ENCODE measurements around the gene FUT2.
"Not testable (repeated sequence)": the region's sequence is repeated elsewhere in the genome, so short reads cannot be mapped to it uniquely, and the experiment has no call there.

FUT2 gene

DNA sequence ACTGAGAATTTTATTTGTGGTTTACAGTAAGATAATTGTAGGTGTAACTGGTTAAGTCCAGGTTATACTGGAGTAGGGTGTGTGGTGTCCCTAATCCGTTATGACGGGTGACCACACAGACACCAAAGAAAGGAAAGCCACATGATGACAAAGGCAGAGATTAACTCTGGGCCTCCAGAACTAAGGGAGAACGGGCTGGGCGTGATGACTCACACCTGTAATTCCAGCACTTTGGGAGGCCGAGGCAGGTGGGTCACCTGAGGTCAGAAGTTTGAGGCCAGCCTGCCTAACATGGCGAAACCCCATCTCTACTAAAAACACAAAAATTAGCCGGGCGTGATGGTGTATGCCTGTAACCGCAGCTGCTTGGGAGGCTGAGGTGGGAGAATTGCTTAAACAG is 10.2 kb upstream of the FUT2 start:
- peaks cover 0 to 9% (median 2%) of the 10 kb centered on the region in 4 experiments for H3K4me1 ChIP-seq (ENCODE audit: control extremely low read depth in 1 of 4, control insufficient read depth in 4 of 4, insufficient read depth in 4 of 4, low read length in 3 of 4)
- H3K9me3 ChIP-seq (ENCODE audit: control extremely low read depth in 1 of 5, control insufficient read depth in 4 of 5, insufficient read depth in 2 of 5, low read depth in 1 of 5, low read length in 4 of 5): no peaks in the 10 kb centered on the region
- CTCF ChIA-PET: interaction anchor here (1.3 kb wide), 1 partner anchor 11 kb away, joined by 4 read pairs; no protein-coding TSS in a partner anchor
- H3K4me3 ChIP-seq (ENCODE audit: control insufficient read depth in 1 of 7, extremely low read depth in 1 of 7, insufficient read depth in 4 of 7, low read depth in 2 of 7, low read length in 6 of 7): no peak overlapping the region
- DNase-seq: no peak
- POLR2A ChIA-PET: no interaction called here
- H3K27ac ChIP-seq (ENCODE audit: insufficient read depth in 1 of 2, low read depth in 1 of 2, low read length in 2 of 2, poor library complexity in 1 of 2, severe bottlenecking in 2 of 2): no peak overlapping the region
- H3K36me3 ChIP-seq (ENCODE audit: control insufficient read depth in 4 of 4, insufficient read depth in 4 of 4, low read length in 3 of 4): no peaks in the 10 kb centered on the region
- 97% methylated on average over 8 of the region's 9 CpGs for WGBS (ENCODE audit: insufficient coverage)
- no peaks in the 10 kb centered on the region for H3K27me3 ChIP-seq (replicated peaks in 2 of 5; ENCODE audit: control insufficient read depth in 4 of 5, insufficient read depth in 5 of 5, low read length in 4 of 5)

DNA sequence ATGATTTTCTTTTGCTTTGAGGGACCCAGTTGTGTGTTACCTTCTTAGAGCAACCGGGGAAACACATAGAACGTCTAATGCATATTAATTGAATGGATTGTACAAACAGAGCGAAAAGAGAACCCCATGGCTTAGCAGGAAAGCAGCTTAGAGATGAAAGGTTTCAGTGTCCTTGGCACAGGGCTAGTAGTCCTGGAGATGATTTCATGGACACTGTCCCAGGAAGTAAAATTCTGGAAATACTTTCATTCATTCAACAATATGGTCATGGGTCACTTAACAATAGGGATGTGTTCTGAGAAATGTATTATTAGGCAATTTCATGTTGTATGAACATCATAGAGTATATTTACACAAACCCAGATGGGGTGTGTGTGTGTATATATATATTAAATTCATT is 9.7 kb upstream of the FUT2 start:
- Histone ChIP-seq H3K27ac (ENCODE audit: insufficient read depth in 1 of 2, low read depth in 1 of 2, low read length in 2 of 2, poor library complexity in 1 of 2, severe bottlenecking in 2 of 2) (no peak overlapping the region), H3K4me1 (ENCODE audit: control extremely low read depth in 1 of 4, control insufficient read depth in 4 of 4, insufficient read depth in 4 of 4, low read length in 3 of 4) (peaks cover 0 to 4% (median 2%) of the 10 kb centered on the region in 4 experiments), H3K4me3 (ENCODE audit: control insufficient read depth in 1 of 7, extremely low read depth in 1 of 7, insufficient read depth in 4 of 7, low read depth in 2 of 7, low read length in 6 of 7) (no peak overlapping the region), H3K27me3 (replicated peaks in 2 of 5; ENCODE audit: control insufficient read depth in 4 of 5, insufficient read depth in 5 of 5, low read length in 4 of 5) (no peaks in the 10 kb centered on the region), H3K9me3 (ENCODE audit: control extremely low read depth in 1 of 5, control insufficient read depth in 4 of 5, insufficient read depth in 2 of 5, low read depth in 1 of 5, low read length in 4 of 5) (no peaks in the 10 kb centered on the region), H3K36me3 (ENCODE audit: control insufficient read depth in 4 of 4, insufficient read depth in 4 of 4, low read length in 3 of 4) (no peaks in the 10 kb centered on the region)
- POLR2A ChIA-PET: no interaction called here
- WGBS (ENCODE audit: insufficient coverage): 100% methylated on average over 3 of the region's 3 CpGs
- DNase-seq: no peak
- CTCF ChIA-PET: interaction anchor here (1.3 kb wide), 1 partner anchor 12 kb away, joined by 4 read pairs; no protein-coding TSS in a partner anchor

DNA sequence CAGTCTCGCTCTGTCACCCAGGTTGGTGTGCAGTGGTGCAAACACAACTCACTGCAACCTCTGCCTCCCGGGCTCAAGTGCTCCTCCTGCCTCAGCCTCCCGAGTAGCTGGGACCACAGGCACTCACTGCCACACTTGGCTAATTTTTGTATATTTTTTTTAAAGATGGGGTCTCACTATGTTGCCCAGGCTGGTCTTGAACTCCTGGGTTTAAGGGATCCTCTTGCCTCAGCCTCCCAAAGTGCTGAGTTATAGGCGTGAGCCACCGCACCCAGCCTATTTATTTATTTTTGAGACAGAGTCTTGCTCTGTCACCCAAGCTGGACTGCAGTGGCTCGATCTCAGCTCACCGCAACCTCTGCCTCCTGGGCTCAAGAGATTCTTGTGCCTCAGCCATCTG is 9.1 kb upstream of the FUT2 start:
- CTCF ChIA-PET: interaction anchor here (1.3 kb wide), 1 partner anchor 12 kb away, joined by 4 read pairs; no protein-coding TSS in a partner anchor
- WGBS (ENCODE audit: insufficient coverage): 95% methylated on average over 4 of the region's 7 CpGs
- POLR2A ChIA-PET: not testable (repeated sequence)

DNA sequence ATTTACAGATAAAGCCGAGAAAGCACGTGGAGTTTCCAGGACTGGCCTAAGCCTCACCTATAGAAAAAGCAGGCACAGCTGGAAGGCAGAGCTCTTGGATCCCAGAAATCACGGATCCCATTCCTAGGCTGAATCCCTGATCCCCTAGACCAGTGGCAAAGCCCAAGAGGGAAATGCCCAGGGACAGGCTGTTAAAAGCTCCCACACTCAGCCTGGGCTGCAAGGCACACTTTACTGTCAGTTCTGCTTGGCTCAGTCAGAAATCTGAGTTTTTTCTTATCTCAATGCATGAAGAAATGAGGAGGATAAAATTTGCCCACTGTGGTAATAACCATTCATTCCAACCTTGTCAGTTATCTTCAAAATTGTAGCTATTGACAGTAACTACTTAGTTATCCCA is 8.0 kb upstream of the FUT2 start:
- DNase-seq: no peak
- no peaks in the 10 kb centered on the region for H3K27me3 ChIP-seq (replicated peaks in 2 of 5; ENCODE audit: control insufficient read depth in 4 of 5, insufficient read depth in 5 of 5, low read length in 4 of 5)
- CTCF ChIA-PET: interaction anchor here (0.6 to 2.0 kb wide), 3 partner anchors 13 to 100 kb away, joined by 3 to 5 read pairs (median 4); no protein-coding TSS in a partner anchor
- H3K27ac ChIP-seq (ENCODE audit: insufficient read depth in 1 of 2, low read depth in 1 of 2, low read length in 2 of 2, poor library complexity in 1 of 2, severe bottlenecking in 2 of 2): no peak overlapping the region
- WGBS (ENCODE audit: insufficient coverage): 90% methylated on average over 3 of the region's 3 CpGs
- H3K4me1 ChIP-seq (ENCODE audit: control extremely low read depth in 1 of 4, control insufficient read depth in 4 of 4, insufficient read depth in 4 of 4, low read length in 3 of 4): peaks cover 0 to 3% (median 0%) of the 10 kb centered on the region in 4 experiments
- no peaks in the 10 kb centered on the region for H3K9me3 ChIP-seq (ENCODE audit: control extremely low read depth in 1 of 5, control insufficient read depth in 4 of 5, insufficient read depth in 2 of 5, low read depth in 1 of 5, low read length in 4 of 5)
- no peak overlapping the region for H3K4me3 ChIP-seq (ENCODE audit: control insufficient read depth in 1 of 7, extremely low read depth in 1 of 7, insufficient read depth in 4 of 7, low read depth in 2 of 7, low read length in 6 of 7)
- H3K36me3 ChIP-seq (ENCODE audit: control insufficient read depth in 4 of 4, insufficient read depth in 4 of 4, low read length in 3 of 4): no peaks in the 10 kb centered on the region
- POLR2A ChIA-PET: no interaction called here

More for the DNA sequence above, 9.1 kb upstream of the FUT2 start:
- H3K27ac ChIP-seq (ENCODE audit: insufficient read depth in 1 of 2, low read depth in 1 of 2, low read length in 2 of 2, poor library complexity in 1 of 2, severe bottlenecking in 2 of 2); H3K9me3 ChIP-seq (ENCODE audit: control extremely low read depth in 1 of 5, control insufficient read depth in 4 of 5, insufficient read depth in 2 of 5, low read depth in 1 of 5, low read length in 4 of 5); H3K4me3 ChIP-seq (ENCODE audit: control insufficient read depth in 1 of 7, extremely low read depth in 1 of 7, insufficient read depth in 4 of 7, low read depth in 2 of 7, low read length in 6 of 7); H3K27me3 ChIP-seq (replicated peaks in 2 of 5; ENCODE audit: control insufficient read depth in 4 of 5, insufficient read depth in 5 of 5, low read length in 4 of 5); H3K4me1 ChIP-seq (ENCODE audit: control extremely low read depth in 1 of 4, control insufficient read depth in 4 of 4, insufficient read depth in 4 of 4, low read length in 3 of 4); DNase-seq; H3K36me3 ChIP-seq (ENCODE audit: control insufficient read depth in 4 of 4, insufficient read depth in 4 of 4, low read length in 3 of 4): not testable (repeated sequence)

DNA sequence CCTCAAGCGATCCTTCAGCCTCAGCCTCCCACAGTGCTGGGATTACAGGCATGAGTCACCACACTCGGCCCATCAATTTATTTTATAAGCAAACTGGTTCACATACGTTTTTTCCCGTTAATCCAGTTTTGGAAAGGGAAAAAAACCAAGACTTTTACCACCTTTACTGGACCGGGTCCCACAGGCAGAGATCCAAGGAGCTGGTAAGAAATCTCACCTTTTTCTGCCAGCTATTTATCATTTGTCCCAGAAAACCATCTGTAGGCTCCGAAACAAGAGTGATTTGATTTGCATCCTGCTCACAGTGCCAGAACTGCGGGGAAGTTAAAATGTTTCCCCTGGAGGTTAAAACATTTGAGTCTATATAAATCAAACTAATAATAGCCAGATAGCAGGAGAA is 6.3 kb upstream of the FUT2 start:
- H3K27me3 ChIP-seq (replicated peaks in 2 of 5; ENCODE audit: control insufficient read depth in 4 of 5, insufficient read depth in 5 of 5, low read length in 4 of 5): no peaks in the 10 kb centered on the region
- no peaks in the 10 kb centered on the region for H3K4me1 ChIP-seq (ENCODE audit: control extremely low read depth in 1 of 4, control insufficient read depth in 4 of 4, insufficient read depth in 4 of 4, low read length in 3 of 4)
- H3K9me3 ChIP-seq (ENCODE audit: control extremely low read depth in 1 of 5, control insufficient read depth in 4 of 5, insufficient read depth in 2 of 5, low read depth in 1 of 5, low read length in 4 of 5): no peaks in the 10 kb centered on the region
- POLR2A ChIA-PET: no interaction called here
- H3K4me3 ChIP-seq (ENCODE audit: control insufficient read depth in 1 of 7, extremely low read depth in 1 of 7, insufficient read depth in 4 of 7, low read depth in 2 of 7, low read length in 6 of 7): no peak overlapping the region
- H3K27ac ChIP-seq (ENCODE audit: insufficient read depth in 1 of 2, low read depth in 1 of 2, low read length in 2 of 2, poor library complexity in 1 of 2, severe bottlenecking in 2 of 2): no peak overlapping the region
- CTCF ChIA-PET: interaction anchor here (2.0 kb wide), 1 partner anchor 15 kb away, joined by 5 read pairs; no protein-coding TSS in a partner anchor
- WGBS (ENCODE audit: insufficient coverage): 95% methylated on average over 6 of the region's 7 CpGs
- no peak for DNase-seq
- no peaks in the 10 kb centered on the region for H3K36me3 ChIP-seq (ENCODE audit: control insufficient read depth in 4 of 4, insufficient read depth in 4 of 4, low read length in 3 of 4)

DNA sequence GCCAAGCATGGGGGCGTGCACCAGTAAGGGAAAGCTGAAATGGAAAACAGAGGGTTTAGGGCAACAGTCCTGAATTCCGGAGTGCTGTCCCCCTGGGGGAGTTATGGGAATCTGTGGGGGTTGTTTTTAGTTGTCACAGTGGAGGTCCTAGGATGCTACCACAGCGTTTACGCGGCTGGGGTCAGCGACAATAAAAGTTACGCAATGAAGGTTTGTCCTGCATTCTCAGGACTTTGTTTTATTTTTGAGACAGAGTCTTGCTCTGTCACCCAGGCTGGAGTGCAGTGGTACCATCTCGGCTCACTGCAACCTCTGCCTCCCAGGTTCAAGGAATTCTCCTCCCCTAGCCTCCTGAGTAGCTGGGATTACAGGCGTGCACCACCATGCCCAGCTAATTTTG is 2.1 kb upstream of the FUT2 start:
- POLR2A ChIA-PET; H3K36me3 ChIP-seq (ENCODE audit: control insufficient read depth in 4 of 4, insufficient read depth in 4 of 4, low read length in 3 of 4); H3K27me3 ChIP-seq (replicated peaks in 2 of 5; ENCODE audit: control insufficient read depth in 4 of 5, insufficient read depth in 5 of 5, low read length in 4 of 5); DNase-seq; H3K27ac ChIP-seq (ENCODE audit: insufficient read depth in 1 of 2, low read depth in 1 of 2, low read length in 2 of 2, poor library complexity in 1 of 2, severe bottlenecking in 2 of 2); H3K9me3 ChIP-seq (ENCODE audit: control extremely low read depth in 1 of 5, control insufficient read depth in 4 of 5, insufficient read depth in 2 of 5, low read depth in 1 of 5, low read length in 4 of 5); H3K4me3 ChIP-seq (ENCODE audit: control insufficient read depth in 1 of 7, extremely low read depth in 1 of 7, insufficient read depth in 4 of 7, low read depth in 2 of 7, low read length in 6 of 7): not testable (repeated sequence)
- peaks cover 0 to 26% (median 22%) of the 10 kb centered on the region in 4 experiments for H3K4me1 ChIP-seq (ENCODE audit: control extremely low read depth in 1 of 4, control insufficient read depth in 4 of 4, insufficient read depth in 4 of 4, low read length in 3 of 4)
- CTCF ChIA-PET: interaction anchor here (0.6 kb wide), 1 partner anchor 32 kb away, joined by 3 read pairs; no protein-coding TSS in a partner anchor
- WGBS (ENCODE audit: insufficient coverage): 96% methylated on average over 7 of the region's 9 CpGs

DNA sequence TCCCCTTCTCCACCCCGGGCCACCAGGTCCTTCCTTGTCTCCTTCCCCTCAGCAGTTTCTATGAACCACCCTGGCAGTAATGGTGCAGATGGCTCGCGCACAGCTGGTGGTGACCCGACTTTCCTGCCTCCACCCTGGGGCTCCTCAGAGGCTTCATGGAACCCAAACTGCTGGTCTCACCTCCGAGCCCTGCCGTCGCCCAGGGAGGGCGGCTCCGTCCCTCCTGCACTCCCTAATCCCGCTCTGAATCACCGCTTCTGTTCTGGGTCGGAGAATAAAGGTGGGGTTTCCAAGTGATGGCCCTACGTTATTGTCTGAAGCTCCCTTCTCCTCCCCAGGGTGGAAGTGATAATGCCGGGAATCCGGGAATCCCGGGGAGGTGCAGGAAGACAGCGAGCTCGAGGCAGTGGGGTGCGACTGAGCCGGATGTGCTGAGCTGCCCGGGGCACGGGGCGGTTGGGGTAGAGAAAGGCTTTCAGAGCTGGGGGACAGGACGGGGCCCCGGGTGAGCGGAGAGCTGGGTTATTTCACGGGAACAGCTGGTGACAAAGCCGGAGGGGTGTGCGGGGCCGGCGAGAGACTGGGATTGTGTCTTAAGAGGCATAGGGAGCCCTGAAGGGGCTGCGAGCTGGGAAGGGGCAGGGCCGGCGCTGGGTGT is 711 bp downstream of the FUT2 start:
- H3K27ac ChIP-seq (ENCODE audit: insufficient read depth in 1 of 2, low read depth in 1 of 2, low read length in 2 of 2, poor library complexity in 1 of 2, severe bottlenecking in 2 of 2): no peak overlapping the region
- DNase-seq: peak in 2 of 3 donors; percentile 43 to 45
- POLR2A ChIA-PET: no interaction called here
- H3K4me1 ChIP-seq (ENCODE audit: control extremely low read depth in 1 of 4, control insufficient read depth in 4 of 4, insufficient read depth in 4 of 4, low read length in 3 of 4): peaks cover 0 to 26% (median 22%) of the 10 kb centered on the region in 4 experiments
- no peaks in the 10 kb centered on the region for H3K27me3 ChIP-seq (replicated peaks in 2 of 5; ENCODE audit: control insufficient read depth in 4 of 5, insufficient read depth in 5 of 5, low read length in 4 of 5)
- CTCF ChIA-PET: interaction anchor here (0.9 to 1.5 kb wide), 3 partner anchors 17 to 45 kb away, joined by 3 to 5 read pairs (median 4); no protein-coding TSS in a partner anchor
- 3% methylated on average over 24 of the region's 34 CpGs for WGBS (ENCODE audit: insufficient coverage)
- H3K9me3 ChIP-seq (ENCODE audit: control extremely low read depth in 1 of 5, control insufficient read depth in 4 of 5, insufficient read depth in 2 of 5, low read depth in 1 of 5, low read length in 4 of 5): no peaks in the 10 kb centered on the region
- peak overlapping the region; percentile 33 to 82 (median 61) for H3K4me3 ChIP-seq (ENCODE audit: control insufficient read depth in 1 of 7, extremely low read depth in 1 of 7, insufficient read depth in 4 of 7, low read depth in 2 of 7, low read length in 6 of 7)
- peaks cover 0 to 3% (median 1%) of the 10 kb centered on the region in 4 experiments for H3K36me3 ChIP-seq (ENCODE audit: control insufficient read depth in 4 of 4, insufficient read depth in 4 of 4, low read length in 3 of 4)

Data from common myeloid progenitor, CD34-positive (primary cell).